ENCODE results near the gene GPX5.

Gene GPX5

DNA sequence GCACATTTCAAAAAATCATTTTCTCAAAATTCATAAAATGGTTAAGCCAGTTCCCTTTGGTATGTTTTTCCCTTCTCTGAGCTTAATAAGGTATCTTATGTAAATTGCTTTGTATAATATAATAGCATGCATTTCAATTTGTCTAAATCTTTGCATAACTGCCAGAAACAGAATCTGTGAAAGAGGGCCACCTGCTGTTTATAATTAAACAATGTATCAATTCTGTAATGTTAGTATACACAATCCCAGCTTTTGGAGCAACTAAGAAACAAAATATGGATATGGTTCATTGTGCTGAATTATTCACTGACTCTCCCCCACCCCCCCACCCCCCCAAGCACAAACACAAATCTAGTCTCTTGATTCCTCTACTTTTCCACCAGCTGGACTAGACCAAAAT is 54.8 kb downstream of the GPX5 start:
- Histone ChIP-seq H3K9me3 (ENCODE audit: insufficient read depth, low read depth, low read length) (no peaks in the 10 kb centered on the region), H3K4me1 (ENCODE audit: insufficient read depth, low read length, poor library complexity, severe bottlenecking) (no peaks in the 10 kb centered on the region), H3K4me2 (ENCODE audit: low read depth, low read length, poor library complexity, severe bottlenecking) (no peak overlapping the region), H3K36me3 (ENCODE audit: insufficient read depth, low read length) (no peaks in the 10 kb centered on the region), H2AFZ (ENCODE audit: low read length) (no peak overlapping the region), H3K9ac (ENCODE audit: low read depth, low read length, poor library complexity, severe bottlenecking) (no peak overlapping the region), H3K4me3 (ENCODE audit: low read length, poor library complexity, severe bottlenecking) (no peak overlapping the region), H3K9me2 (replicated peaks; ENCODE audit: low read depth, low read length) (no peaks in the 10 kb centered on the region), H3K27me3 (ENCODE audit: insufficient read depth, low read length, poor library complexity, severe bottlenecking) (no peaks in the 10 kb centered on the region), H4K20me1 (ENCODE audit: insufficient read depth, low read length, poor library complexity, severe bottlenecking) (no peaks in the 10 kb centered on the region), H3K79me2 (ENCODE audit: insufficient read depth, low read length) (no peaks in the 10 kb centered on the region), H3F3A (ENCODE audit: low read depth) (no peaks in the 10 kb centered on the region)
- no peak for TF ChIP-seq EZH2phosphoT487 (IDR thresholded peaks at IDR 0.05; ENCODE audit: borderline replicate concordance)
- TF ChIP-seq, protein P1, sequence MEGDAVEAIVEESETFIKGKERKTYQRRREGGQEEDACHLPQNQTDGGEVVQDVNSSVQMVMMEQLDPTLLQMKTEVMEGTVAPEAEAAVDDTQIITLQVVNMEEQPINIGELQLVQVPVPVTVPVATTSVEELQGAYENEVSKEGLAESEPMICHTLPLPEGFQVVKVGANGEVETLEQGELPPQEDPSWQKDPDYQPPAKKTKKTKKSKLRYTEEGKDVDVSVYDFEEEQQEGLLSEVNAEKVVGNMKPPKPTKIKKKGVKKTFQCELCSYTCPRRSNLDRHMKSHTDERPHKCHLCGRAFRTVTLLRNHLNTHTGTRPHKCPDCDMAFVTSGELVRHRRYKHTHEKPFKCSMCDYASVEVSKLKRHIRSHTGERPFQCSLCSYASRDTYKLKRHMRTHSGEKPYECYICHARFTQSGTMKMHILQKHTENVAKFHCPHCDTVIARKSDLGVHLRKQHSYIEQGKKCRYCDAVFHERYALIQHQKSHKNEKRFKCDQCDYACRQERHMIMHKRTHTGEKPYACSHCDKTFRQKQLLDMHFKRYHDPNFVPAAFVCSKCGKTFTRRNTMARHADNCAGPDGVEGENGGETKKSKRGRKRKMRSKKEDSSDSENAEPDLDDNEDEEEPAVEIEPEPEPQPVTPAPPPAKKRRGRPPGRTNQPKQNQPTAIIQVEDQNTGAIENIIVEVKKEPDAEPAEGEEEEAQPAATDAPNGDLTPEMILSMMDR (conservative IDR thresholded peaks at IDR 0.05; ENCODE audit: low read length) = peak; percentile 41

GRCh38 chr6:28583463-28583862 is 57.8 kb downstream of the GPX5 start:
- Histone ChIP-seq H3K4me3 (ENCODE audit: low read length, poor library complexity, severe bottlenecking) (no peak overlapping the region), H3K9me3 (ENCODE audit: insufficient read depth, low read depth, low read length) (no peaks in the 10 kb centered on the region), H2AFZ (ENCODE audit: low read length) (no peak overlapping the region), H3K9me2 (replicated peaks; ENCODE audit: low read depth, low read length) (no peaks in the 10 kb centered on the region), H3K4me1 (ENCODE audit: insufficient read depth, low read length, poor library complexity, severe bottlenecking) (no peaks in the 10 kb centered on the region), H3F3A (ENCODE audit: low read depth) (no peaks in the 10 kb centered on the region), H3K9ac (ENCODE audit: low read depth, low read length, poor library complexity, severe bottlenecking) (no peak overlapping the region), H3K36me3 (ENCODE audit: insufficient read depth, low read length) (no peaks in the 10 kb centered on the region), H3K27me3 (ENCODE audit: insufficient read depth, low read length, poor library complexity, severe bottlenecking) (no peaks in the 10 kb centered on the region), H3K79me2 (ENCODE audit: insufficient read depth, low read length) (no peaks in the 10 kb centered on the region), H4K20me1 (ENCODE audit: insufficient read depth, low read length, poor library complexity, severe bottlenecking) (no peaks in the 10 kb centered on the region), H3K4me2 (ENCODE audit: low read depth, low read length, poor library complexity, severe bottlenecking) (no peak overlapping the region)
- no peak for TF ChIP-seq EZH2phosphoT487 (IDR thresholded peaks at IDR 0.05; ENCODE audit: borderline replicate concordance)
- TF ChIP-seq, protein P1 (conservative IDR thresholded peaks at IDR 0.05; ENCODE audit: low read length) = no peak
